ENCODE measurements around the gene ALDOC.

ALDOC gene

GRCh38 chr17:28524476-28525424 is 51.9 kb downstream of the ALDOC start:
- no peak for TF ChIP-seq CTCF (IDR thresholded peaks at IDR 0.05; ENCODE audit: low read depth, low read length)
- no peak for DNase-seq

GRCh38 chr17:28523876-28524275 is 52.8 kb downstream of the ALDOC start:
- Histone ChIP-seq H3K27ac (no peak overlapping the region), H3K9me3 (ENCODE audit: severe bottlenecking) (no peaks in the 10 kb centered on the region), H3K36me3 (no peaks in the 10 kb centered on the region), H3K4me3 (ENCODE audit: low read depth, low read length) (no peak overlapping the region), H3K27me3 (ENCODE audit: insufficient read depth, low read depth, severe bottlenecking) (no peaks in the 10 kb centered on the region)
- no peak for DNase-seq
- TF ChIP-seq CTCF (IDR thresholded peaks at IDR 0.05; ENCODE audit: low read depth, low read length), result no peak

More at GRCh38 chr17:28524476-28525424, 51.9 kb downstream of the ALDOC start:
- Histone ChIP-seq H3K27ac (no peak overlapping the region), H3K36me3 (no peaks in the 10 kb centered on the region), H3K4me3 (ENCODE audit: low read depth, low read length) (no peak overlapping the region), H3K9me3 (ENCODE audit: severe bottlenecking) (no peaks in the 10 kb centered on the region), H3K27me3 (ENCODE audit: insufficient read depth, low read depth, severe bottlenecking) (no peaks in the 10 kb centered on the region)

- Histone ChIP-seq H3K27ac (no peak overlapping the region), H3K4me3 (ENCODE audit: low read depth, low read length) (no peak overlapping the region), H3K9me3 (ENCODE audit: severe bottlenecking) (no peaks in the 10 kb centered on the region), H3K27me3 (ENCODE audit: insufficient read depth, low read depth, severe bottlenecking) (no peaks in the 10 kb centered on the region), H3K36me3 (no peaks in the 10 kb centered on the region)
- TF ChIP-seq CTCF (IDR thresholded peaks at IDR 0.05; ENCODE audit: low read depth, low read length), result no peak
- no peak for DNase-seq
Observed at GRCh38 chr17:28523186-28523585, 53.5 kb downstream of the ALDOC start.

Data from WERI-Rb-1 (cell line).